Ectodermal cell (in vitro differentiated cells): ENCODE data around the gene OR10H2.

ENCODE experiments used
- H3K27ac ChIP-seq: 2 replicates; pipeline ENCODE4 v1.7.0; 2013; ENCODE audit warnings: mild to moderate bottlenecking, low read depth, low read length; ENCODE audit not compliant: insufficient read depth, poor library complexity, severe bottlenecking
- H3K27me3 ChIP-seq: 2 replicates; pipeline ENCODE4 v1.7.0; 2013; ENCODE audit warnings: mild to moderate bottlenecking, low read length; ENCODE audit not compliant: insufficient read depth, control insufficient read depth, poor library complexity, severe bottlenecking
- H3K36me3 ChIP-seq: one replicate; pipeline ENCODE4 v1.7.0; 2013; ENCODE audit warnings: low read length; ENCODE audit not compliant: control insufficient read depth, insufficient read depth
- H3K4me1 ChIP-seq: one replicate; pipeline ENCODE4 v1.7.0; 2013; ENCODE audit warnings: low read length; ENCODE audit not compliant: control insufficient read depth, insufficient read depth
- H3K4me3 ChIP-seq: 2 replicates; pipeline ENCODE4 v1.7.0; 2013; ENCODE audit warnings: low read depth, low read length, control low read depth; ENCODE audit not compliant: insufficient read depth
- H3K9me3 ChIP-seq: 2 replicates; pipeline ENCODE4 v1.7.0; 2013; ENCODE audit warnings: mild to moderate bottlenecking, low read length, moderate library complexity; ENCODE audit not compliant: control insufficient read depth
- WGBS, 2 experiments: methylation state at CpG; one replicate each; pipeline ENCODE4 v1.1.7; 2013; ENCODE audit warnings: missing lambda C conversion rate in 2 of 2; 5-methylcytosine and 5-hydroxymethylcytosine counted together

Gene OR10H2

GRCh38 chr19:15715642-15716041 lies 12.2 kb upstream of the OR10H2 start:
- H3K4me1 ChIP-seq = no peaks in the 10 kb centered on the region
- H3K36me3 ChIP-seq = no peaks in the 10 kb centered on the region
- peaks cover 25% of the 10 kb centered on the region for H3K9me3 ChIP-seq
- H3K27ac ChIP-seq = no peak overlapping the region
- 82 to 94% methylated on average over 1 of the region's 1 CpG for WGBS, 2 experiments
- no peaks in the 10 kb centered on the region for H3K27me3 ChIP-seq
- H3K4me3 ChIP-seq = no peak overlapping the region

GRCh38 chr19:15717809-15718208 lies 10.0 kb upstream of the OR10H2 start:
- H3K27ac ChIP-seq = no peak overlapping the region
- no peak overlapping the region for H3K4me3 ChIP-seq
- 66 to 68% methylated on average over 6 of the region's 6 CpGs for WGBS, 2 experiments
- no peaks in the 10 kb centered on the region for H3K36me3 ChIP-seq
- H3K4me1 ChIP-seq = no peaks in the 10 kb centered on the region
- peaks cover 22% of the 10 kb centered on the region for H3K9me3 ChIP-seq
- H3K27me3 ChIP-seq = no peaks in the 10 kb centered on the region

GRCh38 chr19:15721268-15721667 lies 6.6 kb upstream of the OR10H2 start:
- no peaks in the 10 kb centered on the region for H3K27me3 ChIP-seq
- WGBS, 2 experiments = 100% methylated on average over 1 of the region's 1 CpG; no CpG with 5 or more reads in 1 of the 2 experiments
- no peak overlapping the region for H3K4me3 ChIP-seq
- H3K36me3 ChIP-seq = no peaks in the 10 kb centered on the region
- no peak overlapping the region for H3K27ac ChIP-seq
- H3K9me3 ChIP-seq = peaks cover 15% of the 10 kb centered on the region
- no peaks in the 10 kb centered on the region for H3K4me1 ChIP-seq

- Histone ChIP-seq H3K27me3 (no peaks in the 10 kb centered on the region), H3K4me3 (no peak overlapping the region), H3K27ac (no peak overlapping the region), H3K9me3 (peaks cover 11% of the 10 kb centered on the region), H3K36me3 (no peaks in the 10 kb centered on the region), H3K4me1 (no peaks in the 10 kb centered on the region)
- 81% methylated on average over 25 of the region's 25 CpGs for WGBS, 2 experiments
These were observed 4.9 kb upstream of the OR10H2 start for GRCh38 chr19:15722956-15723355.

GRCh38 chr19:15730538-15730937 lies 2.7 kb downstream of the OR10H2 start:
- Histone ChIP-seq H3K4me1 (no peaks in the 10 kb centered on the region), H3K36me3 (no peaks in the 10 kb centered on the region), H3K9me3 (peaks cover 16% of the 10 kb centered on the region)

GRCh38 chr19:15732388-15732787 lies 4.6 kb downstream of the OR10H2 start:
- Histone ChIP-seq H3K27me3 (no peaks in the 10 kb centered on the region), H3K36me3 (no peaks in the 10 kb centered on the region), H3K9me3 (peaks cover 13% of the 10 kb centered on the region), H3K4me3 (no peak overlapping the region), H3K27ac (no peak overlapping the region), H3K4me1 (no peaks in the 10 kb centered on the region)
- WGBS, 2 experiments = 0 to 3% methylated on average over 1 of the region's 1 CpG

More at GRCh38 chr19:15730538-15730937, 2.7 kb downstream of the OR10H2 start:
- Histone ChIP-seq H3K4me3 (no peak overlapping the region), H3K27ac (no peak overlapping the region), H3K27me3 (no peaks in the 10 kb centered on the region)
- 14 to 31% methylated on average over 1 of the region's 1 CpG for WGBS, 2 experiments

GRCh38 chr19:15733895-15734294 lies 6.1 kb downstream of the OR10H2 start:
- Histone ChIP-seq H3K4me3 (no peak overlapping the region), H3K4me1 (no peaks in the 10 kb centered on the region), H3K27ac (no peak overlapping the region), H3K36me3 (no peaks in the 10 kb centered on the region), H3K9me3 (peaks cover 13% of the 10 kb centered on the region), H3K27me3 (no peaks in the 10 kb centered on the region)
- WGBS, 2 experiments = 53 to 58% methylated on average over 6 of the region's 6 CpGs

- Histone ChIP-seq H3K4me3 (no peak within 1 kb of the TSS), H3K4me1 (no peaks in the 10 kb centered on the region), H3K9me3 (peaks cover 8% of the 10 kb centered on the region), H3K27ac (no peak within 1 kb of the TSS), H3K36me3 (no peaks in the 10 kb centered on the region), H3K27me3 (no peaks in the 10 kb centered on the region)
- 28 to 32% methylated on average over 3 to 4 of the region's 4 CpGs for WGBS, 2 experiments
These were observed 9.9 kb downstream of the OR10H2 start, which contains the start of gene OR10H3 for GRCh38 chr19:15737722-15738121. TSS of gene OR10H3 (plus strand) at chr19:15737985. CDS start at chr19:15741393, 3,408 bp downstream.

GRCh38 chr19:15740785-15741184 lies 13.0 kb downstream of the OR10H2 start:
- H3K27me3 ChIP-seq = no peaks in the 10 kb centered on the region
- peaks cover 6% of the 10 kb centered on the region for H3K9me3 ChIP-seq
- WGBS, 2 experiments = 27 to 43% methylated on average over 1 of the region's 1 CpG
- no peak overlapping the region for H3K4me3 ChIP-seq
- no peaks in the 10 kb centered on the region for H3K4me1 ChIP-seq
- no peak overlapping the region for H3K27ac ChIP-seq
- H3K36me3 ChIP-seq = no peaks in the 10 kb centered on the region

GRCh38 chr19:15748239-15748638 lies 20.4 kb downstream of the OR10H2 start:
- H3K9me3 ChIP-seq = peaks cover 17% of the 10 kb centered on the region
- H3K36me3 ChIP-seq = no peaks in the 10 kb centered on the region
- no peak overlapping the region for H3K27ac ChIP-seq
- H3K4me1 ChIP-seq = no peaks in the 10 kb centered on the region
- H3K27me3 ChIP-seq = no peaks in the 10 kb centered on the region
- 71 to 83% methylated on average over 1 to 2 of the region's 2 CpGs for WGBS, 2 experiments
- H3K4me3 ChIP-seq = no peak overlapping the region

GRCh38 chr19:15758379-15758778 lies 30.6 kb downstream of the OR10H2 start:
- Histone ChIP-seq H3K4me3 (no peak overlapping the region), H3K9me3 (peaks cover 26% of the 10 kb centered on the region), H3K4me1 (no peaks in the 10 kb centered on the region), H3K36me3 (no peaks in the 10 kb centered on the region), H3K27ac (no peak overlapping the region), H3K27me3 (no peaks in the 10 kb centered on the region)
- 30 to 55% methylated on average over 2 of the region's 2 CpGs for WGBS, 2 experiments
